ENCODE measurements around the gene PREX1. TPM values are rescaled to one million over a fixed set of nuclear protein-coding genes. Genes with fewer than 3 reads are reported as not detected.

The PREX1 gene
- total and polyA plus RNA-seq, 8 donors, result 1.5 to 13.2 (median 6.3) TPM

- TF ChIP-seq CTCF (IDR thresholded peaks at IDR 0.05), result no peak
- Histone ChIP-seq H3K9me3 (no peaks in the 10 kb centered on the region), H3K4me3 (no peak overlapping the region), H3K27me3 (no peaks in the 10 kb centered on the region), H3K36me3 (no peaks in the 10 kb centered on the region), H3K27ac (no peak overlapping the region), H3K4me1 (no peaks in the 10 kb centered on the region)
- FAIRE-seq (no peak), DNase-seq (no peak), ATAC-seq (no peak)
- 68 to 81% methylated on average over 12 of the region's 12 CpGs for WGBS, 2 donors
- intact Hi-C loops (cut with DNase I), result no loop called here
These were observed 194.8 kb downstream of the PREX1 start for GRCh38 chr20:48632825-48633619.

GRCh38 chr20:48632017-48632824 is 195.6 kb downstream of the PREX1 start:
- Histone ChIP-seq H3K4me3 (no peak overlapping the region), H3K27me3 (no peaks in the 10 kb centered on the region), H3K9me3 (no peaks in the 10 kb centered on the region), H3K36me3 (no peaks in the 10 kb centered on the region), H3K4me1 (no peaks in the 10 kb centered on the region), H3K27ac (no peak overlapping the region)
- DNase-seq, result no peak
- no peak for ATAC-seq
- 70 to 81% methylated on average over 28 to 29 of the region's 29 CpGs for WGBS, 2 donors
- TF ChIP-seq CTCF (IDR thresholded peaks at IDR 0.05), result no peak
- FAIRE-seq, result no peak
- intact Hi-C loops (cut with DNase I), result no loop called here

- TF ChIP-seq CTCF (IDR thresholded peaks at IDR 0.05), result no peak
- DNase-seq (no peak), FAIRE-seq (no peak), ATAC-seq (no peak)
- Histone ChIP-seq H3K9me3 (no peaks in the 10 kb centered on the region), H3K27ac (no peak overlapping the region), H3K4me1 (no peaks in the 10 kb centered on the region), H3K36me3 (no peaks in the 10 kb centered on the region), H3K27me3 (no peaks in the 10 kb centered on the region), H3K4me3 (no peak overlapping the region)
- intact Hi-C loops (cut with DNase I), result no loop called here
- 84 to 89% methylated on average over 16 of the region's 16 CpGs for WGBS, 2 donors
These were observed 196.4 kb downstream of the PREX1 start for GRCh38 chr20:48631114-48632016.

- H3K27ac ChIP-seq, result no peak overlapping the region
- no peak for TF ChIP-seq CTCF (IDR thresholded peaks at IDR 0.05)
- intact Hi-C loops (cut with DNase I), result no loop called here
- no peak for FAIRE-seq
- no peak overlapping the region for H3K4me3 ChIP-seq
- H3K4me1 ChIP-seq, result no peaks in the 10 kb centered on the region
- no peaks in the 10 kb centered on the region for H3K36me3 ChIP-seq
- no peak for DNase-seq
- no peaks in the 10 kb centered on the region for H3K9me3 ChIP-seq
- no peak for ATAC-seq
- 81 to 84% methylated on average over 16 to 18 of the region's 18 CpGs for WGBS, 2 donors
- no peaks in the 10 kb centered on the region for H3K27me3 ChIP-seq
These were observed 197.3 kb downstream of the PREX1 start for GRCh38 chr20:48630342-48631075.
